SJSA1 (cell line): Measurements from ENCODE around the gene ZFTA. TPM values are rescaled to one million over a fixed set of nuclear protein-coding genes. Genes with fewer than 3 reads are reported as not detected.

Source experiments
- DNase-seq, 2 experiments: peaks; one replicate each; pipeline ENCODE4 v3.0.0-alpha.2; 2015 to 2020; ENCODE audit warnings: low spot score in 2 of 2, low read depth in 1 of 2
- H3K27ac ChIP-seq: fragments of 250-450 bp; sonication (Bioruptor Pico); 2 replicates; pipeline ENCODE4 v1.5.1; 2020; ENCODE audit warnings: mild to moderate bottlenecking, moderate library complexity
- H3K27me3 ChIP-seq: fragments of 250-450 bp; sonication (Bioruptor Pico); replicated peaks from 2 replicates; pipeline ENCODE4 v1.5.1; 2020; ENCODE audit warnings: mild to moderate bottlenecking, moderate library complexity
- H3K36me3 ChIP-seq: fragments of 250-450 bp; sonication (Bioruptor Pico); 2 replicates; pipeline ENCODE4 v1.5.1; 2020; ENCODE audit warnings: mild to moderate bottlenecking
- H3K4me1 ChIP-seq: fragments of 250-450 bp; sonication (Bioruptor Pico); replicated peaks from 2 replicates; pipeline ENCODE4 v1.6.1; 2021; ENCODE audit warnings: mild to moderate bottlenecking
- H3K4me3 ChIP-seq: fragments of 250-450 bp; sonication (Bioruptor Pico); 2 replicates; pipeline ENCODE4 v1.5.1; 2020; ENCODE audit warnings: mild to moderate bottlenecking
- H3K9me3 ChIP-seq: fragments of 250-450 bp; sonication (Bioruptor Pico); replicated peaks from 2 replicates; pipeline ENCODE4 v1.5.1; 2020; ENCODE audit warnings: mild to moderate bottlenecking
- total RNA-seq: library from RNA; depleted of rRNA; stranded (reverse); fragments of >200 nt; shearing (Covaris generic); gene quantifications from 2 replicates; pipeline ENCODE4 v1.2.3, GENCODE V29; 2014

ZFTA gene
- total RNA-seq, 1 experiment from 2014 or later = 29.5 TPM

DNA sequence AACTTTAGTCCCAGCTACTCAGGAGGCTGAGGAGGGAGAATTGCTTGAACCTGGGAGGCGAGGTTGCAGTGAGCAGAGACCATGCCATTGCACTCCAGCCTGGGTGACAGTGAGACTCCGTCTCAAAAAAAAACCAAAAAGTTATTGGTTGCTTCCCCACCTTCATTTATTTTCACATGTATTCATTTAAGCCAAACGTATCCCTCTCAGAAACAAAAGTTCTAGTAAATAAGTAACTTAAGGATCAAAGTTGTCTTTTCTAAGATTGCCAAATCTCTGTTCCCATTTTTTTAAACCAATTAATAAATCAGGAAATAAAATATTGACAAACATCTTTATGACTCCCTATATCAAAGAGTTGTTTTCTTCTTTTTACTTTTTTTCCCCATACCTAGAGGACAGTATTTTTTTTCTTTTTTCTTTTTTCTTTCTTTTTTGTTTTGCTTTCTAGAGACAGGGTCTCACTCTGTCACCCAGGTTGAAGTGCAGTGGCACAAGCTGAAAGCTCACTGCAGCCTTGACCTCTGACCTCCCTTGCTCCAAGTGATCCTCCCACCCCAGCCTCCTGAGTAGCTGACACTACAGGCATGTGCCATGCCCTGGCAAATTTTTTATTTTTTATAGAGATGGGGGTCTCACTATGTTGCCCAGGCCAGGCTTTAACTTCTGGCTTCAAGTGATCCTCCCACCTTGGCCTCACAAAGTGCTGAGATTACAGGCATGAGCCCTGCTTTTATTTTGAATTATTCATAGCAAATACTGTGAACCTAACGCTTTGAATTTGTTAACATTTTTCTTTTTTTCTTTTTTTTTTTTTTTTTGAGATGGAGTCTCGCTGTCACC, 11.4 kb downstream of the ZFTA start:
- Histone ChIP-seq H3K27me3 (no peaks in the 10 kb centered on the region), H3K4me3 (no peak overlapping the region), H3K9me3 (no peaks in the 10 kb centered on the region), H3K36me3 (peaks cover 61% of the 10 kb centered on the region), H3K4me1 (no peaks in the 10 kb centered on the region), H3K27ac (no peak overlapping the region)
- DNase-seq = no peak

DNA sequence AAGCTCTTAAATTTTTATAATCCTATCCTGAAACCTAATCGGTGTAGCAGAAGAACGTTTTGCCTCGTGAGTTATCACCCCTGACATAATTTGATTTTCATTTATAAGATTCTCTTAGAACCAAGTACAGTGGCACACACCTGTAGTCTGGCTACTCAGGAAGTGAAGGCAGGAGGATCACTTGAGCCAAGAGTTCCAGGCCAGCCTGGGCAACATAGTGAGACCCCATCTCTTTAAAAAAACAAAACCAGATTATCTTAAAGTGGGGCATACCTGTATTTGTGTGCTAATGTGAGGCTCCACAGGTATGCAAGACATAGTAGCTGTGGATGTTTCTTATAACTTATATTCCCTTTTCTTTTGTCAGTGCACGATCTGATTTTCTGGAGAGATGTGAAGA, 19.0 kb downstream of the ZFTA start:
- DNase-seq = no peak
- Histone ChIP-seq H3K36me3 (peaks cover 41% of the 10 kb centered on the region), H3K9me3 (no peaks in the 10 kb centered on the region), H3K27me3 (no peaks in the 10 kb centered on the region), H3K4me1 (no peaks in the 10 kb centered on the region), H3K4me3 (no peak overlapping the region), H3K27ac (no peak overlapping the region)

DNA sequence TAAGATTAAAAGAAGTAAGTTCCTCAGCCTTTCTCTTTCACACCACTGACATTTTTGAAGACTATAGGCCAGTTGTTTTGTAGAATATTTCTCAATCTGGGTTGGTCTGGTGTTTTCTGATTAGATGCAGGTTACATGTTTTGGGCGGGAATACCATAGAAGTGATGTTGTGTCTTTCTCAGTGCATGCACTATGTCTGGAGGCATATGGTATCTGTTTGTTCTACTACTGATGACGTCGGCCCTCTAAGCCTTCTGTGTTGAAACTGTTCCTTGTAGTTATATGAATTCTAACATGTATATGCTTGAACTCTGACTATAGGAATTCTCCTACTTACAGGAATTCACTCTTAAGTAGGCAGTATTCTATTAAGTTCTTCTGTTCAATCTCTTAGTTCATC, 21.6 kb downstream of the ZFTA start:
- Histone ChIP-seq H3K27me3 (no peaks in the 10 kb centered on the region), H3K4me1 (no peaks in the 10 kb centered on the region), H3K9me3 (no peaks in the 10 kb centered on the region), H3K36me3 (peaks cover 23% of the 10 kb centered on the region), H3K27ac (no peak overlapping the region), H3K4me3 (no peak overlapping the region)
- DNase-seq = no peak

DNA sequence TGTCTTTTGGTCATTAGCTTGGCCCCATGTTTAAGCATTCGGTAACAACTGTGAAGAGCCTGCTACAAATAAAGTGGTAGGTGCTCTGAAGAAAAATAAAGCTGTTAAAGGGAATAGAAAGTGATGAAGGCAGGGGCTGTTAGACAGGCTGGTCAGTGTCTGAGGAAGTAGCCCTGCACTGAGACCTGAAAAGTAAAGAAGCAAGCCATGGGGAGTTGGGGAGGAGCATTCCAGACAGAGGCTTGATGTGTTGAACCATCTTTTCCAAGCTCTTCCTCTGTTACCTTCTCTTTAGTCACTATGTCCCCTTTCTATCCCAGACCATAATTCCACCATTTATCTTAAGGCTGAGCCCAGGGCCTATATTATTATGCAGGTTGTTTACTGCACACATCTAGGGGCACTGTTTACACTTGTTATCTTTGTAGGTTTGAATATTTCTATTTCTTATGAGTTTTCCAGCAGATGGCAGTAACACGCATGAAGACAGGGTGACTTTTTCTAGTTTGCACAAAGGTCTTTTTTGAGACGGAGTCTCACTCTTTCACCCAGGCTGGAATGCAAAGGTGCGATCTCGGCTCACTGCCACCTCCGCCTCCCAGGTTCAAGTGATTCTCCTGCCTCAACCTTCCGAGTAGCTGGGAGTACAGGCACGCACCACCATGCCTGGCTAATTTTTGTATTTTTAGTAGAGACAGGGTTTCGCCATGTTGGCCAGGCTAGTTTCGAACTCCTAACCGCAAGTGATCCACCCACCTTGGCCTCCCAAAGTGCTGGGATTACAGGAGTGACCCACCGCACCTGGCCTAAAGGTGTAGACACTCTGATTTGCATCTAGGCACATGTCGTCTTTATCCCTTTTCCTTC, 23.0 kb downstream of the ZFTA start:
- Histone ChIP-seq H3K9me3 (no peaks in the 10 kb centered on the region), H3K27ac (no peak overlapping the region), H3K27me3 (no peaks in the 10 kb centered on the region), H3K4me1 (no peaks in the 10 kb centered on the region), H3K4me3 (no peak overlapping the region), H3K36me3 (peaks cover 11% of the 10 kb centered on the region)
- no peak for DNase-seq

DNA sequence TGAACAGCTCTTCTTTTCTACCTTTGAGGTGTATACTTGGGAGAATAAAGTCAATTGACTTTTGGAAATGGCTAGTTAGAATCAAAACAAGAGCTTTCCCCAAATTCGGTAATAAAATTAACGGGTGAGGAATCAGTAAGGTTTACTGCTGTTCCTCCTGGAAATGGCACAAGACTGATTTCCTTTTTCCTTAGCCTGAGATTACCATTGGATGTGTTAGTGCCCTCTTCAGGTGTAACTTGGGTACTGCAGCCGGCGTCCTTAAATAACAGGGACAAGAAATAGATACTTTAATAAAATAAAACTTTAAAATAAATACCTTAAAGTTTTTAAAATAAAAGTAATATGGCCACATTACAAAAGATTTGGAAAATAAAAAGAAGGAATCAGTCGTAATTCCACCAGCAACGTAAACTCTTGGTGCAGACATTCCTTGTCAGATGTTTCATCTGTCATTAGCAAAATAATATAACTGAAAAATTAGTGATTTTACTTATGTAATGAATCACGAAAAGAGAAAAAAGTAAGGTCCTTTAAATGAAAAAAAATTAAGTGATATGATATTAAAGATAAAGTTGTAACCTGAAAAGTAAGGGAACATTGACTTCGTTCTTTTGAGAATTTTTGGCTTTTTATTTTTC, 29.7 kb downstream of the ZFTA start:
- H3K4me1 ChIP-seq = no peaks in the 10 kb centered on the region
- no peak overlapping the region for H3K4me3 ChIP-seq
- no peaks in the 10 kb centered on the region for H3K36me3 ChIP-seq

DNA sequence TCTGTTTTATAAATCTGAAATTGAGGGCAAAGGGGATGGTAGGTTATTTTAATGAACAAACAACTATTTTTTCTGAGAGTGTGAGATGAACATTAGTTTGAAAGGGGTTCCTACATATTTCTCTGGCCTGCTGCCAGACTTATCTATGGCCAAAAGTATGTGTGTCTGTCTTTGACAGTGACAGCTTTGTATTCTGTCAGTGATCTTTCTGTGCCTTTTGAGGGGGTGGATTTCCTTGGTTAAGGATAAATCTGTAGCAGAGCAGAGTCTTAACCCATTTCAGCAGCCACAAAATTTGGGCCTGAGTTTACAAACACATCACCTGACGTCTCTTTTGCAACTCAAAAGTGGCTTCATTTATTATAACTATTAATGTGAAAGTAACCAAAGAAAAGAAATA, 30.9 kb downstream of the ZFTA start:
- no peak overlapping the region for H3K4me3 ChIP-seq
- H3K4me1 ChIP-seq = no peaks in the 10 kb centered on the region
- no peaks in the 10 kb centered on the region for H3K9me3 ChIP-seq
- H3K27me3 ChIP-seq = no peaks in the 10 kb centered on the region
- 0 out of 2 replicates have a peak overlapping the region, but pooled peaks have one; percentile 2 for H3K27ac ChIP-seq
- H3K36me3 ChIP-seq = no peaks in the 10 kb centered on the region
- no peak for DNase-seq

More for the DNA sequence above, 29.7 kb downstream of the ZFTA start:
- Histone ChIP-seq H3K9me3 (no peaks in the 10 kb centered on the region), H3K27ac (no peak overlapping the region), H3K27me3 (no peaks in the 10 kb centered on the region)
- DNase-seq = peak; percentile 83 to 88

DNA sequence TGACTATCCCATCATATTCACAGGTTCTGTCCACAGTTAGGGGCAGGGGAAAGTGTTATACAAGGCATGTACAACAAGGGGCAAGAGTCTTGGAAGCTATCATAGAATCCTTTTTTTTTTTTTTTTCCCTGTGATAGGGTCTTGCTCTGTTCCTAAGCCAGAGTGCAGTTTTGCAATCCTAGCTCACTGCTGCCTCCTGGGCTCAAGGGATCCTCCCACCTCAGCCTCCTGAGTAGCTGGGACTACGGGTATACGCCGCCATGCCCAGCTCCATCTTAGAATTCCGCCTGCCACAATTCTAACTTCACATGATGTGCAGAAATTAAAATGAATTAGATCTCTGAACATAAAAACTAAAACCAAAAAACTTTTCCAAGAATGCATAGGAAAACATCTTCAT, 31.7 kb downstream of the ZFTA start:
- Histone ChIP-seq H3K9me3 (no peaks in the 10 kb centered on the region), H3K27me3 (no peaks in the 10 kb centered on the region), H3K4me1 (no peaks in the 10 kb centered on the region), H3K27ac (no peak overlapping the region), H3K36me3 (no peaks in the 10 kb centered on the region), H3K4me3 (no peak overlapping the region)
- no peak for DNase-seq

DNA sequence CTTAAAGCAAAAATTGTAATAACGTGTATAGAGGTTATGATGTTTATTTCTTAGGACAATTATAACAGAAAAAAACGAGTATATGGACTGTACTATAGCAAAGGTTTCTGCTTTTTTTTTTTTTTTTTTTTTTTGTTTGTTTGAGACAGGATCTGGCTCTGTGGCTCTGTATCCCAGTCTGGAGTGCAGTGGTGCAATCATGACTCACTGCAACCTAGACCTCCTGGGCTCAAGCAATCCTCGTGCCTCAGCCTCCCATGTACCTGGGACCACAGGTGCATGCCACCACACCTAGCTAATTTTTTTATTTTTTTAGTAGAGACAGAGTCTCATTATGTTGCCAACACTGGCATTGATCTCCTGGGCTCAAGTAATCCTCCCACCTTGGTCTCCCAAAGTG, 39.2 kb downstream of the ZFTA start:
- DNase-seq = no peak
- H3K36me3 ChIP-seq = no peaks in the 10 kb centered on the region
- no peak overlapping the region for H3K27ac ChIP-seq
- no peaks in the 10 kb centered on the region for H3K4me1 ChIP-seq
- H3K4me3 ChIP-seq = no peak overlapping the region
- H3K9me3 ChIP-seq = no peaks in the 10 kb centered on the region
- no peaks in the 10 kb centered on the region for H3K27me3 ChIP-seq

DNA sequence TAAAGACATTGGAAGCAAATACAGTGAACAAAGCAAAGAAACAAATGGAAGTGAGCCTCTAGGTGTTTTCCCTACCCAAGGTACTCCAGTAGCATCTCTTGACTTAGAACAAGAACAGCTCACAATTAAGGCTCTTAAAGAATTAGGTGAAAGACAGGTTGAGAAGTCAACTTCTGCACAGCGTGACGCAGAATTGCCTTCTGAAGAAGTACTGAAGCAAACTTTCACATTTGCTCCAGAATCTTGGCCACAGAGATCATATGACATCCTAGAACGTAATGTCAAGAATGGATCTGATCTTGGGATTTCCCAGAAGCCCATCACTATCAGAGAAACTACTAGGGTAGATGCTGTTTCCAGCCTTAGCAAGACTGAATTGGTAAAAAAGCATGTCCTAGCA, 48.0 kb downstream of the ZFTA start:
- Histone ChIP-seq H3K4me3 (no peak overlapping the region), H3K4me1 (no peaks in the 10 kb centered on the region), H3K36me3 (peaks cover 21% of the 10 kb centered on the region), H3K27ac (no peak overlapping the region), H3K27me3 (no peaks in the 10 kb centered on the region), H3K9me3 (no peaks in the 10 kb centered on the region)
- DNase-seq = no peak

DNA sequence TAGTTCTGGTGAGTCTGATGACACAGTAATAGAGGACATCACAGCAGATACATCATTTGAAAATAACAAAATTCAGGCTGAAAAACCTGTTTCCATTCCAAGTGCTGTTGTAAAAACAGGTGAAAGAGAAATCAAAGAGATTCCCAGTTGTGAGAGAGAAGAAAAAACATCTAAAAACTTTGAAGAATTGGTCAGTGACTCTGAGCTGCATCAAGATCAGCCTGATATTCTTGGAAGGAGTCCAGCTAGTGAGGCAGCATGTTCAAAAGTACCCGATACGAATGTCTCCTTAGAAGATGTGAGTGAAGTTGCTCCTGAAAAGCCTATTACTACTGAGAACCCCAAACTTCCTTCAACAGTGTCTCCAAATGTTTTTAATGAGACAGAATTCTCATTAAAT, 48.6 kb downstream of the ZFTA start:
- H3K9me3 ChIP-seq = no peaks in the 10 kb centered on the region
- H3K27ac ChIP-seq = no peak overlapping the region
- no peak for DNase-seq
- no peak overlapping the region for H3K4me3 ChIP-seq
- H3K4me1 ChIP-seq = no peaks in the 10 kb centered on the region
- peaks cover 21% of the 10 kb centered on the region for H3K36me3 ChIP-seq
- H3K27me3 ChIP-seq = no peaks in the 10 kb centered on the region

DNA sequence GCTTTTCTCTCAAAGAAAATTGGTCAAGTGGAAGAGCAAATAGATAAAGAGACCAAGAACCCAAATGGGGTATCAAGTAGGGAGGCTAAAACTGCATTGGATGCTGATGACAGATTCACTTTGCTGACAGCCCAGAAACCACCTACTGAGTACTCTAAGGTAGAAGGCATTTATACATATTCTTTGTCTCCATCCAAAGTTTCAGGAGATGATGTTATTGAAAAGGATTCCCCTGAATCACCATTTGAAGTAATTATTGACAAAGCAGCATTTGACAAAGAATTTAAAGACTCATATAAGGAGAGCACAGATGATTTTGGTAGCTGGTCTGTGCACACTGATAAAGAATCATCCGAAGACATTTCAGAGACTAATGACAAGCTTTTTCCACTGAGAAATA, 49.6 kb downstream of the ZFTA start:
- peaks cover 21% of the 10 kb centered on the region for H3K36me3 ChIP-seq
- H3K27me3 ChIP-seq = no peaks in the 10 kb centered on the region
- no peak for DNase-seq
- no peaks in the 10 kb centered on the region for H3K9me3 ChIP-seq
- no peak overlapping the region for H3K27ac ChIP-seq
- H3K4me1 ChIP-seq = no peaks in the 10 kb centered on the region
- no peak overlapping the region for H3K4me3 ChIP-seq
